ENCODE measurements around the gene PRDX5. TPM values are rescaled to one million over a fixed set of nuclear protein-coding genes. Genes with fewer than 3 reads are reported as not detected.

PRDX5 gene
- total and polyA plus RNA-seq, 4 donors, result 66.8 to 201 (median 135) TPM

DNA sequence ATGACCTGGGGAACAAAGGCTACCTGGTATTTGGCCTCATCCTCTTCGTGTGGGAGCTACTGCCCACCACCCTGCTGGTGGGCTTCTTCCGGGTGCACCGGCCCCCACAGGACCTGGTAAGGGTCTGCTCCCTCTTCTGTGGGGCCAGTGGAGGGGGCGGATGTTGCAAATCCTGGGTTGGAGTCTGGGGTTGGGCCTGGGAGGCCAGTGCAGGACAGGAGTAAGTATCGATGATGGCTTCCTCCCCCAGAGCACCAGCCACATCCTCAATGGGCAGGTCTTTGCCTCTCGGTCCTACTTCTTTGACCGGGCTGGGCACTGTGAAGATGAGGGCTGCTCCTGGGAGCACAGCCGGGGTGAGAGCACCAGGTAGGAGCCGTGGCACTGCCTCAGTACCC lies 29.6 kb upstream of the PRDX5 start:
- DNase-seq (ENCODE audit: low spot score), result no peak
- Histone ChIP-seq H3K36me3 (ENCODE audit: control insufficient read depth in 4 of 4, insufficient read depth in 3 of 4, low read depth in 1 of 4, low read length in 3 of 4) (no peaks in the 10 kb centered on the region), H3K27ac (ENCODE audit: low read depth in 1 of 2, low read length in 2 of 2) (no peak overlapping the region), H3K4me3 (ENCODE audit: low read depth in 1 of 3, low read length in 3 of 3) (no peak overlapping the region), H3K27me3 (ENCODE audit: control insufficient read depth in 4 of 4, insufficient read depth in 4 of 4, low read length in 3 of 4) (peaks cover 0 to 4% (median 2%) of the 10 kb centered on the region in 4 donors), H3K4me1 (ENCODE audit: control insufficient read depth in 4 of 4, insufficient read depth in 4 of 4, low read length in 3 of 4) (peaks cover 14 to 46% (median 22%) of the 10 kb centered on the region in 4 donors), H3K9ac (ENCODE audit: low read depth in 1 of 2, low read length in 2 of 2) (no peak overlapping the region), H3K9me3 (ENCODE audit: control insufficient read depth in 4 of 4, low read length in 3 of 4) (no peaks in the 10 kb centered on the region)
- TF ChIP-seq ZBTB33 (IDR thresholded peaks at IDR 0.05) (no peak), YY1 (IDR thresholded peaks at IDR 0.05) (no peak), JUND (IDR thresholded peaks at IDR 0.05) (no peak), RXRA (IDR thresholded peaks at IDR 0.05) (no peak)
- WGBS, result 96% methylated on average over 9 of the region's 9 CpGs

DNA sequence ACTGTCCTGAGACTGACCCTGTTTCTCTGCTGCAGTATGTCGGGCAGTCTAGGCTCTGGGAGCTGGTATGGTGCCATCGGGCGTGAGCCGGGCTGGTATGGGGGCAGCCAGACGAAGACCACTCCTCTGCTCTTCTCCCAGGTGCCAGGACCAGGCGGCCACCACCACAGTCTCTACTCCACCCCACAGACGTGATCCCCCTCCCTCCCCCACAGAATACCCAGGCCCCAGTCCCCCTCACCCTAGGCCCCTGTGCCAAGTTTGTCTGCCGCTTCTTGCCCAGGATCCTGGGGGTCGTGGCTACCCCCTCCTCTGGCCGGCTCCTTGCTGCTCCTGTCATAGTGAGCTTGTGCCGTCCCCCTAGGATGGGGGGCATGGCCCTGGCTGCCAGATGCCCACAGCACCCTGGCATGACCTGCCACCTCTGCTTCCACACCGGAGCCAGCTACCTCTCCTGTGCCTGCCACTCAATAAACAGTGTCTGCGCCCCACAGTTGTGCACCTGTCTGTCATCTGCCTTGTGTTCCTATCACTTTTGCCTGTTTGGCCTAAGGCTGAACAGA lies 28.8 kb upstream of the PRDX5 start:
- no peak for TF ChIP-seq YY1 (IDR thresholded peaks at IDR 0.05)
- no peak for TF ChIP-seq REST (IDR thresholded peaks at IDR 0.05)
- no peak for TF ChIP-seq GABPA (IDR thresholded peaks at IDR 0.05 in 1 of 2, conservative IDR thresholded peaks at IDR 0.05 in 1 of 2)
- no peak for TF ChIP-seq NR2F2 (IDR thresholded peaks at IDR 0.05)
- peaks cover 14 to 41% (median 15%) of the 10 kb centered on the region in 4 donors for H3K4me1 ChIP-seq (ENCODE audit: control insufficient read depth in 4 of 4, insufficient read depth in 4 of 4, low read length in 3 of 4)
- DNase-seq (ENCODE audit: low spot score), result no peak
- peaks cover 0 to 4% (median 2%) of the 10 kb centered on the region in 4 donors for H3K27me3 ChIP-seq (ENCODE audit: control insufficient read depth in 4 of 4, insufficient read depth in 4 of 4, low read length in 3 of 4)
- H3K9ac ChIP-seq (ENCODE audit: low read depth in 1 of 2, low read length in 2 of 2), result no peak overlapping the region
- 94% methylated on average over 13 of the region's 13 CpGs for WGBS
- no peaks in the 10 kb centered on the region for H3K9me3 ChIP-seq (ENCODE audit: control insufficient read depth in 4 of 4, low read length in 3 of 4)
- no peaks in the 10 kb centered on the region for H3K36me3 ChIP-seq (ENCODE audit: control insufficient read depth in 4 of 4, insufficient read depth in 3 of 4, low read depth in 1 of 4, low read length in 3 of 4)
- H3K4me3 ChIP-seq (ENCODE audit: low read depth in 1 of 3, low read length in 3 of 3), result no peak overlapping the region
- H3K27ac ChIP-seq (ENCODE audit: low read depth in 1 of 2, low read length in 2 of 2), result no peak overlapping the region

- Histone ChIP-seq H3K27me3 (ENCODE audit: control insufficient read depth in 4 of 4, insufficient read depth in 4 of 4, low read length in 3 of 4) (peaks cover 0 to 12% (median 4%) of the 10 kb centered on the region in 4 donors), H3K9ac (ENCODE audit: low read depth in 1 of 2, low read length in 2 of 2) (no peak overlapping the region), H3K4me3 (ENCODE audit: low read depth in 1 of 3, low read length in 3 of 3) (no peak overlapping the region), H3K4me1 (ENCODE audit: control insufficient read depth in 4 of 4, insufficient read depth in 4 of 4, low read length in 3 of 4) (peaks cover 11 to 38% (median 13%) of the 10 kb centered on the region in 4 donors), H3K9me3 (ENCODE audit: control insufficient read depth in 4 of 4, low read length in 3 of 4) (no peaks in the 10 kb centered on the region), H3K36me3 (ENCODE audit: control insufficient read depth in 4 of 4, insufficient read depth in 3 of 4, low read depth in 1 of 4, low read length in 3 of 4) (no peaks in the 10 kb centered on the region), H3K27ac (ENCODE audit: low read depth in 1 of 2, low read length in 2 of 2) (no peak overlapping the region)
- TF ChIP-seq RAD21 (IDR thresholded peaks at IDR 0.05), result no peak
- DNase-seq (ENCODE audit: low spot score), result no peak
- WGBS, result 55% methylated on average over 10 of the region's 10 CpGs
Measured at GRCh38 chr11:64290352-64291261, 27.3 kb upstream of the PRDX5 start.
